PC-3 (cell line): ENCODE measurements around the gene PBX4. TPM values are rescaled to one million over a fixed set of nuclear protein-coding genes. Genes with fewer than 3 reads are reported as not detected.

Experiments
- ATAC-seq: fragments of 200-7000 bp; cut with Tn5 transposase; 2 replicates; pipeline ENCODE4 v1.9.1; 2020; ENCODE audit warnings: mild to moderate bottlenecking, moderate library complexity
- BruUV-seq: library from RNA; stranded (reverse); fragments of 400-500 nt; replicated peaks from 2 replicates; lab custom pipeline; 2021; lab: Mats Ljungman, UMichigan
- CTCF ChIA-PET: fragments of 300-600 bp; sonication (Branson Sonifier 250); formaldehyde crosslinking; loops from one replicate; lab custom pipeline; 2022; ENCODE audit warnings: antibody characterized with exemption; lab: Charles Lee
- POLR2A ChIA-PET: fragments of 300-600 bp; sonication (Branson Sonifier 250); formaldehyde crosslinking; loops from one replicate; lab custom pipeline; 2022; ENCODE audit warnings: antibody characterized with exemption; ENCODE audit not compliant: unreplicated experiment; lab: Charles Lee
- DNase-seq: peaks from one replicate; pipeline ENCODE4 v3.0.0-alpha.2; 2015
- H2AFZ ChIP-seq: fragments of 300-600 bp; sonication (generic); 2 replicates; pipeline ENCODE4 v1.6.0; 2016; ENCODE audit warnings: antibody characterized with exemption, low read length
- H3F3A ChIP-seq: fragments of 300-600 bp; sonication (generic); one replicate; pipeline ENCODE4 v1.6.0; 2017; ENCODE audit warnings: antibody characterized with exemption, low read length, control low read depth, mild to moderate bottlenecking; ENCODE audit not compliant: unreplicated experiment
- H3K27ac ChIP-seq: fragments of 300-600 bp; sonication (generic); 2 replicates; pipeline ENCODE4 v1.5.1; 2016; ENCODE audit warnings: mild to moderate bottlenecking, low read length
- H3K27me3 ChIP-seq: fragments of 300-600 bp; sonication (generic); 2 replicates; pipeline ENCODE4 v1.6.1; 2016; ENCODE audit warnings: low read length, mixed read lengths
- H3K36me3 ChIP-seq: fragments of 300-600 bp; sonication (generic); 2 replicates; pipeline ENCODE4 v1.6.1; 2016; ENCODE audit warnings: low read depth, mixed run types, low read length, mixed read lengths
- H3K4me1 ChIP-seq: fragments of 300-600 bp; sonication (generic); 2 replicates; pipeline ENCODE4 v1.5.1; 2016; ENCODE audit warnings: low read length; ENCODE audit not compliant: insufficient read depth
- H3K4me2 ChIP-seq: fragments of 300-600 bp; sonication (generic); 2 replicates; pipeline ENCODE4 v1.6.0; 2016; ENCODE audit warnings: low read length
- H3K4me3 ChIP-seq: fragments of 300-600 bp; sonication (generic); 2 replicates; pipeline ENCODE4 v1.5.1; 2016; ENCODE audit warnings: mild to moderate bottlenecking, low read length, mixed read lengths
- H3K79me2 ChIP-seq: fragments of 300-600 bp; sonication (generic); 2 replicates; pipeline ENCODE4 v1.6.1; 2017; ENCODE audit warnings: low read length, mixed read lengths
- H3K9ac ChIP-seq: fragments of 300-600 bp; sonication (generic); 2 replicates; pipeline ENCODE4 v1.6.0; 2016; ENCODE audit warnings: mild to moderate bottlenecking, low read length
- H3K9me2 ChIP-seq: fragments of 300-600 bp; sonication (generic); replicated peaks from 2 replicates; pipeline ENCODE4 v1.6.1; 2016; ENCODE audit warnings: mixed run types, low read length, mixed read lengths
- H3K9me3 ChIP-seq: fragments of 300-600 bp; sonication (generic); 2 replicates; pipeline ENCODE4 v1.6.1; 2016; ENCODE audit warnings: low read length, mixed read lengths
- H4K20me1 ChIP-seq: fragments of 300-600 bp; sonication (generic); 2 replicates; pipeline ENCODE4 v1.6.1; 2016; ENCODE audit warnings: low read length, mixed read lengths
- CTCF ChIP-seq: fragments of 300-600 bp; sonication (generic); conservative IDR thresholded peaks from 2 replicates; pipeline ENCODE4 v1.5.1; 2017; ENCODE audit warnings: antibody characterized with exemption, low read depth, mild to moderate bottlenecking, low read length
- EZH2 ChIP-seq: fragments of 300-600 bp; sonication (generic); IDR thresholded peaks from one replicate; pipeline ENCODE4 v1.6.1; 2017; ENCODE audit warnings: antibody characterized with exemption, mild to moderate bottlenecking, low read length; ENCODE audit not compliant: unreplicated experiment
- EZH2phosphoT487 ChIP-seq: fragments of 300-600 bp; sonication (generic); IDR thresholded peaks from 2 replicates; pipeline ENCODE4 v1.6.1; 2018; ENCODE audit warnings: mild to moderate bottlenecking, antibody characterized with exemption, low read length, borderline replicate concordance
- intact Hi-C: fragments of 100-400 bp; cut with micrococcal nuclease; formaldehyde crosslinking; loops from 2 replicates; pipeline ENCODE4 v1.9.0; 2023
- total RNA-seq: library from RNA; depleted of rRNA; stranded (reverse); fragments of >200 nt; gene quantifications from 2 replicates; pipeline ENCODE4 v1.2.3, GENCODE V29; 2014

Gene PBX4
- total RNA-seq, 1 experiment from 2014 or later = 6.9 TPM

GRCh38 chr19:19543640-19544039 is 74.8 kb downstream of the PBX4 start:
- Histone ChIP-seq H3K9me2 (no peaks in the 10 kb centered on the region), H3F3A (no peaks in the 10 kb centered on the region), H3K4me3 (no peak overlapping the region), H3K27me3 (no peaks in the 10 kb centered on the region), H3K36me3 (no peaks in the 10 kb centered on the region), H2AFZ (no peak overlapping the region), H3K27ac (no peak overlapping the region), H3K79me2 (no peaks in the 10 kb centered on the region), H3K9ac (no peak overlapping the region), H3K9me3 (no peaks in the 10 kb centered on the region), H3K4me1 (peaks cover 5% of the 10 kb centered on the region; the same call in 1 of the 2 replicates), H3K4me2 (no peak overlapping the region), H4K20me1 (no peaks in the 10 kb centered on the region)
- ATAC-seq = no peak
- no TSS peak for BruUV-seq
- ChIA-PET POLR2A (no interaction called here), CTCF (interaction anchor here (0.5 kb wide), 1 partner anchor 70 kb away, joined by 5 read pairs; no protein-coding TSS in a partner anchor)
- TF ChIP-seq EZH2phosphoT487 (no peak), EZH2 (no peak), CTCF (no peak)
- no peak for DNase-seq
- intact Hi-C loops = no loop called here

GRCh38 chr19:19543101-19543500 is 75.4 kb downstream of the PBX4 start:
- peaks cover 9% of the 10 kb centered on the region; the same call in 1 of the 2 replicates for H3K4me1 ChIP-seq
- no peaks in the 10 kb centered on the region for H3K9me3 ChIP-seq
- no peak for DNase-seq
- H3K9ac ChIP-seq = no peak overlapping the region
- H3F3A ChIP-seq = no peaks in the 10 kb centered on the region
- no peaks in the 10 kb centered on the region for H4K20me1 ChIP-seq
- BruUV-seq = no TSS peak
- no peaks in the 10 kb centered on the region for H3K9me2 ChIP-seq
- intact Hi-C loops = no loop called here
- H3K4me3 ChIP-seq = no peak overlapping the region
- no peaks in the 10 kb centered on the region for H3K79me2 ChIP-seq
- H3K36me3 ChIP-seq = no peaks in the 10 kb centered on the region
- CTCF ChIA-PET = interaction anchor here (0.5 kb wide), 1 partner anchor 70 kb away, joined by 5 read pairs; no protein-coding TSS in a partner anchor
- H3K27me3 ChIP-seq = no peaks in the 10 kb centered on the region
- no peak overlapping the region for H2AFZ ChIP-seq
- ATAC-seq = no peak
- H3K27ac ChIP-seq = no peak overlapping the region
- TF ChIP-seq EZH2 (no peak), EZH2phosphoT487 (no peak), CTCF (no peak)
- POLR2A ChIA-PET = no interaction called here
- H3K4me2 ChIP-seq = no peak overlapping the region

- Histone ChIP-seq H3K9me3 (no peaks in the 10 kb centered on the region), H3K9me2 (no peaks in the 10 kb centered on the region), H3K4me3 (no peak overlapping the region), H3K4me2 (no peak overlapping the region), H3K27ac (no peak overlapping the region), H3K9ac (no peak overlapping the region), H3F3A (no peaks in the 10 kb centered on the region), H2AFZ (no peak overlapping the region), H3K27me3 (no peaks in the 10 kb centered on the region), H3K79me2 (no peaks in the 10 kb centered on the region), H4K20me1 (no peaks in the 10 kb centered on the region), H3K36me3 (no peaks in the 10 kb centered on the region), H3K4me1 (peaks cover 9% of the 10 kb centered on the region; the same call in 1 of the 2 replicates)
- intact Hi-C loops = no loop called here
- BruUV-seq = no TSS peak
- ChIA-PET POLR2A (no interaction called here), CTCF (no interaction called here)
- TF ChIP-seq CTCF = no peak
- no peak for TF ChIP-seq EZH2
- no peak for TF ChIP-seq EZH2phosphoT487
- ATAC-seq (no peak), DNase-seq (no peak)
These were observed 76.0 kb downstream of the PBX4 start for GRCh38 chr19:19542507-19542906.
